MM.1S (cell line): ENCODE results near the gene ABCB8.

Source experiments
- DNase-seq: peaks from one replicate; pipeline ENCODE4 v3.0.0-alpha.2; 2015
- H2AFZ ChIP-seq: fragments of 300-600 bp; sonication (generic); 2 replicates; pipeline ENCODE4 v1.6.0; 2016; ENCODE audit warnings: antibody characterized with exemption, low read length
- H3F3A ChIP-seq: fragments of 300-600 bp; sonication (generic); 2 replicates; pipeline ENCODE4 v1.6.1; 2016; ENCODE audit warnings: mild to moderate bottlenecking, antibody characterized with exemption, low read length, moderate library complexity, mixed read lengths; ENCODE audit not compliant: insufficient read depth
- H3K27ac ChIP-seq: fragments of 300-600 bp; sonication (generic); 2 replicates; pipeline ENCODE4 v1.5.1; 2016; ENCODE audit warnings: mild to moderate bottlenecking, low read length
- H3K27me3 ChIP-seq: fragments of 300-600 bp; sonication (generic); replicated peaks from 2 replicates; pipeline ENCODE4 v1.6.0; 2016; ENCODE audit warnings: low read length; ENCODE audit not compliant: insufficient read depth
- H3K36me3 ChIP-seq: fragments of 300-600 bp; sonication (generic); replicated peaks from 2 replicates; pipeline ENCODE4 v1.6.1; 2016; ENCODE audit warnings: mild to moderate bottlenecking, low read length, mixed read lengths; ENCODE audit not compliant: insufficient read depth
- H3K4me1 ChIP-seq: fragments of 300-600 bp; sonication (generic); 2 replicates; pipeline ENCODE4 v1.6.1; 2016; ENCODE audit warnings: low read length, mixed read lengths
- H3K4me2 ChIP-seq: fragments of 300-600 bp; sonication (generic); 2 replicates; pipeline ENCODE4 v1.6.0; 2016; ENCODE audit warnings: low read depth, low read length
- H3K4me3 ChIP-seq: fragments of 300-600 bp; sonication (generic); 2 replicates; pipeline ENCODE4 v1.5.1; 2016; ENCODE audit warnings: low read length, mixed read lengths
- H3K79me2 ChIP-seq: fragments of 300-600 bp; sonication (generic); 2 replicates; pipeline ENCODE4 v1.6.1; 2016; ENCODE audit warnings: mixed run types, low read length, mixed read lengths
- H3K9ac ChIP-seq: fragments of 300-600 bp; sonication (generic); 2 replicates; pipeline ENCODE4 v1.6.1; 2016; ENCODE audit warnings: low read length, mixed read lengths
- H3K9me2 ChIP-seq: fragments of 300-600 bp; sonication (generic); replicated peaks from 2 replicates; pipeline ENCODE4 v1.6.1; 2016; ENCODE audit warnings: mild to moderate bottlenecking, low read length, mixed read lengths; ENCODE audit not compliant: insufficient read depth
- H3K9me3 ChIP-seq: fragments of 300-600 bp; sonication (generic); replicated peaks from 2 replicates; pipeline ENCODE4 v1.6.1; 2016; ENCODE audit warnings: mild to moderate bottlenecking, low read length, mixed read lengths; ENCODE audit not compliant: insufficient read depth
- H4K20me1 ChIP-seq: fragments of 300-600 bp; sonication (generic); 2 replicates; pipeline ENCODE4 v1.6.1; 2016; ENCODE audit warnings: mild to moderate bottlenecking, low read length, moderate library complexity, mixed read lengths; ENCODE audit not compliant: insufficient read depth
- CTCF ChIP-seq: fragments of 300-600 bp; sonication (generic); IDR thresholded peaks from 2 replicates; pipeline ENCODE4 v1.5.1; 2016; ENCODE audit warnings: antibody characterized with exemption, low read length, mixed read lengths
- EZH2 ChIP-seq: fragments of 300-600 bp; sonication (generic); optimal IDR thresholded peaks from 2 replicates; pipeline ENCODE3; 2017; ENCODE audit warnings: low read depth, mild to moderate bottlenecking, antibody characterized with exemption, low read length, mixed read lengths
- EZH2phosphoT487 ChIP-seq: fragments of 300-600 bp; sonication (generic); IDR thresholded peaks from 2 replicates; pipeline ENCODE4 v1.6.1; 2018; ENCODE audit warnings: antibody characterized with exemption, low read length

Gene ABCB8

GRCh38 chr7:151063212-151063561, 34.9 kb downstream of the ABCB8 start:
- no peaks in the 10 kb centered on the region for H3K36me3 ChIP-seq
- peaks cover 10% of the 10 kb centered on the region for H3F3A ChIP-seq
- no peak overlapping the region for H3K9ac ChIP-seq
- H3K4me2 ChIP-seq, result no peak overlapping the region
- no peak overlapping the region for H3K4me3 ChIP-seq
- H3K9me2 ChIP-seq, result no peaks in the 10 kb centered on the region
- no peak for TF ChIP-seq EZH2phosphoT487
- no peak for TF ChIP-seq CTCF
- no peak for TF ChIP-seq EZH2
- no peak for DNase-seq
- no peaks in the 10 kb centered on the region for H3K9me3 ChIP-seq
- H2AFZ ChIP-seq, result no peak overlapping the region
- no peaks in the 10 kb centered on the region for H4K20me1 ChIP-seq
- H3K79me2 ChIP-seq, result peaks cover 33% of the 10 kb centered on the region
- no peaks in the 10 kb centered on the region for H3K27me3 ChIP-seq
- no peaks in the 10 kb centered on the region for H3K4me1 ChIP-seq
- no peak overlapping the region for H3K27ac ChIP-seq

- H3K27me3 ChIP-seq, result no peaks in the 10 kb centered on the region
- no peaks in the 10 kb centered on the region for H3K9me2 ChIP-seq
- no peak overlapping the region for H2AFZ ChIP-seq
- DNase-seq, result no peak
- 0 out of 2 replicates have a peak, but pooled peaks cover 3% of the 10 kb centered on the region for H3K36me3 ChIP-seq
- peaks cover 33% of the 10 kb centered on the region for H3K79me2 ChIP-seq
- no peak for TF ChIP-seq EZH2
- no peak for TF ChIP-seq EZH2phosphoT487
- TF ChIP-seq CTCF, result no peak
- no peaks in the 10 kb centered on the region for H3K4me1 ChIP-seq
- no peaks in the 10 kb centered on the region for H3F3A ChIP-seq
- H3K9ac ChIP-seq, result no peak overlapping the region
- no peak overlapping the region for H3K27ac ChIP-seq
- H3K4me2 ChIP-seq, result no peak overlapping the region
- no peaks in the 10 kb centered on the region for H4K20me1 ChIP-seq
- H3K4me3 ChIP-seq, result no peak overlapping the region
- H3K9me3 ChIP-seq, result no peaks in the 10 kb centered on the region
These were observed 36.2 kb downstream of the ABCB8 start for GRCh38 chr7:151064454-151064853.

GRCh38 chr7:151064993-151065392, 36.7 kb downstream of the ABCB8 start:
- Histone ChIP-seq H3K9me2 (no peaks in the 10 kb centered on the region), H3K27me3 (no peaks in the 10 kb centered on the region), H3K4me3 (no peak overlapping the region), H3K36me3 (0 out of 2 replicates have a peak, but pooled peaks cover 3% of the 10 kb centered on the region), H3K9me3 (no peaks in the 10 kb centered on the region), H3K4me2 (no peak overlapping the region), H3K27ac (no peak overlapping the region), H3F3A (no peaks in the 10 kb centered on the region), H3K4me1 (no peaks in the 10 kb centered on the region), H3K9ac (no peak overlapping the region), H3K79me2 (peaks cover 29% of the 10 kb centered on the region), H2AFZ (no peak overlapping the region), H4K20me1 (no peaks in the 10 kb centered on the region)
- no peak for DNase-seq
- no peak for TF ChIP-seq EZH2
- TF ChIP-seq CTCF, result no peak
- no peak for TF ChIP-seq EZH2phosphoT487
